Hematopoietic multipotent progenitor cell (in vitro differentiated cells): Measurements from ENCODE around the gene IGFBPL1. TPM values are rescaled to one million over a fixed set of nuclear protein-coding genes. Genes with fewer than 3 reads are reported as not detected.

Experiments
- DNase-seq, 3 donors: peaks; one replicate each; pipeline ENCODE4 v3.0.0-alpha.2; 2011 to 2015; ENCODE audit warnings: low read depth in 2 of 3, low spot score in 2 of 3
- total RNA-seq: library from RNA; depleted of rRNA; stranded (reverse); fragments of >200 nt; gene quantifications from one replicate; pipeline ENCODE4 v1.2.3, GENCODE V29; 2012

IGFBPL1 gene
- total RNA-seq, 1 donor, result under 0.01 TPM

- DNase-seq, result peak in 2 of 3 donors; percentile 38 to 68
Measured at GRCh38 chr9:38432922-38433510, 8.8 kb upstream of the IGFBPL1 start.

GRCh38 chr9:38431116-38431515 is 6.9 kb upstream of the IGFBPL1 start:
- peak in 2 of 3 donors; percentile 31 to 72 for DNase-seq

GRCh38 chr9:38428062-38428461 is 3.8 kb upstream of the IGFBPL1 start:
- DNase-seq, result no peak

GRCh38 chr9:38424918-38425317 is 664 bp upstream of the IGFBPL1 start:
- DNase-seq, result no peak

GRCh38 chr9:38423273-38423972 is 831 bp downstream of the IGFBPL1 start:
- no peak for DNase-seq

GRCh38 chr9:38422555-38423260 is 1.5 kb downstream of the IGFBPL1 start:
- no peak for DNase-seq

- DNase-seq, result no peak
Measured at GRCh38 chr9:38421498-38422211, 2.6 kb downstream of the IGFBPL1 start.

GRCh38 chr9:38419181-38419580 is 5.1 kb downstream of the IGFBPL1 start:
- no peak for DNase-seq

- no peak for DNase-seq
Measured at GRCh38 chr9:38418366-38418765, 5.9 kb downstream of the IGFBPL1 start.

GRCh38 chr9:38417003-38417945 is 7.0 kb downstream of the IGFBPL1 start:
- DNase-seq, result peak in 2 of 3 donors; percentile 26 to 67

GRCh38 chr9:38416461-38416860 is 7.8 kb downstream of the IGFBPL1 start:
- no peak for DNase-seq

GRCh38 chr9:38415856-38416255 is 8.4 kb downstream of the IGFBPL1 start:
- no peak for DNase-seq

GRCh38 chr9:38414040-38414723 is 10.1 kb downstream of the IGFBPL1 start:
- no peak for DNase-seq

GRCh38 chr9:38413283-38413682 is 11.0 kb downstream of the IGFBPL1 start:
- DNase-seq, result no peak

- DNase-seq, result no peak
Measured at GRCh38 chr9:38412751-38413150, 11.5 kb downstream of the IGFBPL1 start.

- DNase-seq, result no peak
Measured at GRCh38 chr9:38408719-38409118, 15.5 kb downstream of the IGFBPL1 start.

- no peak for DNase-seq
Measured at GRCh38 chr9:38406476-38407186, 17.6 kb downstream of the IGFBPL1 start.

GRCh38 chr9:38405785-38406184 is 18.5 kb downstream of the IGFBPL1 start:
- DNase-seq, result no peak

- no peak for DNase-seq
Measured at GRCh38 chr9:38404314-38404713, 19.9 kb downstream of the IGFBPL1 start.
